Liver (tissue), 9 donors: Measurements from ENCODE around the gene TRIM3. TPM values are rescaled to one million over a fixed set of nuclear protein-coding genes. Genes with fewer than 3 reads are reported as not detected.

Experiments used
- DNase-seq: peaks from one replicate; pipeline ENCODE4 v3.0.0-alpha.2; 2017; ENCODE audit warnings: low spot score
- H3K27ac ChIP-seq, 2 donors: one replicate each; pipeline ENCODE4 v1.7.0; 2013; ENCODE audit warnings: inconsistent platforms in 2 of 2, low read length in 2 of 2, control low read depth in 1 of 2, low read depth in 1 of 2, mild to moderate bottlenecking in 1 of 2
- H3K27me3 ChIP-seq, 4 donors: one replicate each; pipeline versions ENCODE4 v1.6.1 to v1.7.0; 2013; ENCODE audit warnings: low read length in 3 of 4, inconsistent platforms in 1 of 4, mild to moderate bottlenecking in 1 of 4, moderate library complexity in 1 of 4; ENCODE audit not compliant: control insufficient read depth in 4 of 4, insufficient read depth in 4 of 4
- H3K36me3 ChIP-seq, 4 donors: one replicate each; pipeline versions ENCODE4 v1.6.1 to v1.7.0; 2013; ENCODE audit warnings: low read length in 3 of 4, mild to moderate bottlenecking in 3 of 4, low read depth in 1 of 4, moderate library complexity in 1 of 4; ENCODE audit not compliant: control insufficient read depth in 4 of 4, insufficient read depth in 3 of 4
- H3K4me1 ChIP-seq, 4 donors: one replicate each; pipeline versions ENCODE4 v1.6.1 to v1.7.0; 2013; ENCODE audit warnings: low read length in 3 of 4, mild to moderate bottlenecking in 3 of 4, moderate library complexity in 1 of 4; ENCODE audit not compliant: control insufficient read depth in 4 of 4, insufficient read depth in 4 of 4
- H3K4me3 ChIP-seq, 3 donors: one replicate each; pipeline versions ENCODE4 v1.6.1 to v1.7.0; 2013; ENCODE audit warnings: low read length in 3 of 3, control low read depth in 1 of 3, low read depth in 1 of 3, mild to moderate bottlenecking in 1 of 3
- H3K9ac ChIP-seq, 2 donors: one replicate each; pipeline ENCODE4 v1.7.0; 2013; ENCODE audit warnings: low read length in 2 of 2, mild to moderate bottlenecking in 2 of 2, moderate library complexity in 2 of 2, control low read depth in 1 of 2, low read depth in 1 of 2
- H3K9me3 ChIP-seq, 4 donors: one replicate each; pipeline versions ENCODE4 v1.6.1 to v1.7.0; 2013; ENCODE audit warnings: low read length in 3 of 4; ENCODE audit not compliant: control insufficient read depth in 4 of 4
- ATF3 ChIP-seq: IDR thresholded peaks from 2 replicates; pipeline ENCODE4 v1.6.1; 2016; ENCODE audit warnings: antibody characterized with exemption
- CTCF ChIP-seq: fragments of 150-350 bp; IDR thresholded peaks from 2 replicates; pipeline ENCODE4 v1.5.1; 2017; ENCODE audit warnings: improper control_type of control experiment, low read depth, low read length; ENCODE audit not compliant: missing input control
- EGR1 ChIP-seq, 2 donors: IDR thresholded peaks; 2 replicates each; pipeline ENCODE4 v1.6.1; 2016 to 2018; ENCODE audit warnings: antibody characterized with exemption in 2 of 2, low read depth in 2 of 2
- FOXA1 ChIP-seq: IDR thresholded peaks from 2 replicates; pipeline ENCODE4 v1.6.1; 2016; ENCODE audit warnings: antibody characterized with exemption
- FOXA2 ChIP-seq: IDR thresholded peaks from 2 replicates; pipeline ENCODE4 v1.6.1; 2016; ENCODE audit warnings: antibody characterized with exemption
- GABPA ChIP-seq, 2 donors: IDR thresholded peaks in 1 of 2; conservative IDR thresholded peaks in 1 of 2; 2 replicates each; pipeline ENCODE4 v1.6.1; 2016; ENCODE audit warnings: antibody characterized with exemption in 2 of 2, mild to moderate bottlenecking in 1 of 2, moderate library complexity in 1 of 2
- HNF4A ChIP-seq, 2 donors: conservative IDR thresholded peaks; 2 replicates each; pipeline ENCODE4 v1.6.1; 2016; ENCODE audit warnings: antibody characterized with exemption in 2 of 2, mild to moderate bottlenecking in 2 of 2
- HNF4G ChIP-seq: IDR thresholded peaks from 2 replicates; pipeline ENCODE4 v1.6.1; 2016; ENCODE audit warnings: antibody characterized with exemption
- JUND ChIP-seq, 2 donors: IDR thresholded peaks; 2 replicates each; pipeline ENCODE4 v1.6.1; 2016; ENCODE audit warnings: antibody characterized with exemption in 2 of 2
- NR2F2 ChIP-seq: IDR thresholded peaks from 2 replicates; pipeline ENCODE4 v1.6.1; 2016; ENCODE audit warnings: antibody characterized with exemption
- RAD21 ChIP-seq, 2 donors: IDR thresholded peaks; 2 replicates each; pipeline ENCODE4 v1.6.1; 2016; ENCODE audit warnings: antibody characterized with exemption in 2 of 2, mild to moderate bottlenecking in 2 of 2
- RXRA ChIP-seq, 2 donors: IDR thresholded peaks; 2 replicates each; pipeline ENCODE4 v1.6.1; 2017 to 2018; ENCODE audit warnings: antibody characterized with exemption in 2 of 2, mild to moderate bottlenecking in 1 of 2
- SP1 ChIP-seq: IDR thresholded peaks from 2 replicates; pipeline ENCODE4 v1.6.1; 2018; ENCODE audit warnings: antibody characterized with exemption, mild to moderate bottlenecking
- TAF1 ChIP-seq: conservative IDR thresholded peaks from 2 replicates; pipeline ENCODE4 v1.6.1; 2016; ENCODE audit warnings: antibody characterized with exemption, mild to moderate bottlenecking
- YY1 ChIP-seq: IDR thresholded peaks from 2 replicates; pipeline ENCODE4 v1.6.1; 2016; ENCODE audit warnings: antibody characterized with exemption, mild to moderate bottlenecking
- WGBS: extraction: QIAGEN DNeasy Blood & Tissue Kit; methylation state at CpG from one replicate; pipeline ENCODE4 v1.1.7; 2013; 5-methylcytosine and 5-hydroxymethylcytosine counted together
- polyA plus RNA-seq, 2 donors: library from polyadenylated mRNA; stranded (reverse) in 1 of 2; unstranded in 1 of 2; fragments of 200-250 nt in 1 of 2; fragments of >200 nt in 1 of 2; fragmentation: Nextera tagmentation in 1 of 2; extraction: Ambion mirVana in 1 of 2; gene quantifications; one replicate each; pipeline versions ENCODE4 v1.2.1 to v1.2.3, GENCODE V29; 2013 to 2015
- total RNA-seq, 2 donors: library from RNA; depleted of rRNA; stranded (reverse); fragments of >200 nt; gene quantifications; one replicate each; pipeline ENCODE4 v1.2.3, GENCODE V29; 2014
- TF ChIP-seq, protein P1 (sequence below): IDR thresholded peaks from 2 replicates; pipeline ENCODE4 v1.6.1; 2016; ENCODE audit warnings: antibody characterized with exemption
- TF ChIP-seq, protein P2 (sequence below): IDR thresholded peaks from 2 replicates; pipeline ENCODE4 v1.6.1; 2016; ENCODE audit warnings: antibody characterized with exemption, mild to moderate bottlenecking
- TF ChIP-seq, protein P3 (sequence below): IDR thresholded peaks from 2 replicates; pipeline ENCODE4 v1.6.1; 2016; ENCODE audit warnings: antibody characterized with exemption
- donor health status: healthy.
- donor health status: healthy.
- donor health status: healthy.
- donor health status: healthy.
- donor health status: healthy.

TRIM3 gene
- total and polyA plus RNA-seq, 4 donors: 5.2 to 12.7 (median 9.1) TPM

- no peak for DNase-seq
These were observed 8.7 kb upstream of the TRIM3 start for GRCh38 chr11:6482441-6482840.

GRCh38 chr11:6481924-6482275 is 8.2 kb upstream of the TRIM3 start:
- Histone ChIP-seq H3K4me1 (peaks cover 6 to 25% (median 22%) of the 10 kb centered on the region in 4 donors), H3K36me3 (peaks cover 6 to 54% (median 27%) of the 10 kb centered on the region in 4 donors), H3K9me3 (no peaks in the 10 kb centered on the region), H3K27ac (peak overlapping the region; percentile 90 to 91), H3K27me3 (no peaks in the 10 kb centered on the region), H3K4me3 (peak overlapping the region; percentile 71 to 100 (median 99)), H3K9ac (peak overlapping the region; percentile 87 to 88)
- no peak for DNase-seq
- 15% methylated on average over 13 of the region's 13 CpGs for WGBS
- TF ChIP-seq YY1 (no peak), CTCF (no peak), HNF4G (no peak), RXRA (IDR thresholded peaks at IDR 0.05) (no peak), EGR1 (IDR thresholded peaks at IDR 0.05; ENCODE audit: low read depth in 2 of 2) (no peak), FOXA1 (no peak), RAD21 (IDR thresholded peaks at IDR 0.05) (no peak), ATF3 (no peak), GABPA (IDR thresholded peaks at IDR 0.05 in 1 of 2, conservative IDR thresholded peaks at IDR 0.05 in 1 of 2) (no peak), HNF4A (conservative IDR thresholded peaks at IDR 0.05) (no peak), SP1 (no peak), JUND (IDR thresholded peaks at IDR 0.05) (no peak), FOXA2 (no peak), NR2F2 (no peak), TAF1 (no peak)
- TF ChIP-seq, protein P1, sequence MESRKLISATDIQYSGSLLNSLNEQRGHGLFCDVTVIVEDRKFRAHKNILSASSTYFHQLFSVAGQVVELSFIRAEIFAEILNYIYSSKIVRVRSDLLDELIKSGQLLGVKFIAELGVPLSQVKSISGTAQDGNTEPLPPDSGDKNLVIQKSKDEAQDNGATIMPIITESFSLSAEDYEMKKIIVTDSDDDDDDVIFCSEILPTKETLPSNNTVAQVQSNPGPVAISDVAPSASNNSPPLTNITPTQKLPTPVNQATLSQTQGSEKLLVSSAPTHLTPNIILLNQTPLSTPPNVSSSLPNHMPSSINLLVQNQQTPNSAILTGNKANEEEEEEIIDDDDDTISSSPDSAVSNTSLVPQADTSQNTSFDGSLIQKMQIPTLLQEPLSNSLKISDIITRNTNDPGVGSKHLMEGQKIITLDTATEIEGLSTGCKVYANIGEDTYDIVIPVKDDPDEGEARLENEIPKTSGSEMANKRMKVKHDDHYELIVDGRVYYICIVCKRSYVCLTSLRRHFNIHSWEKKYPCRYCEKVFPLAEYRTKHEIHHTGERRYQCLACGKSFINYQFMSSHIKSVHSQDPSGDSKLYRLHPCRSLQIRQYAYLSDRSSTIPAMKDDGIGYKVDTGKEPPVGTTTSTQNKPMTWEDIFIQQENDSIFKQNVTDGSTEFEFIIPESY: no peak
- TF ChIP-seq, protein P2, sequence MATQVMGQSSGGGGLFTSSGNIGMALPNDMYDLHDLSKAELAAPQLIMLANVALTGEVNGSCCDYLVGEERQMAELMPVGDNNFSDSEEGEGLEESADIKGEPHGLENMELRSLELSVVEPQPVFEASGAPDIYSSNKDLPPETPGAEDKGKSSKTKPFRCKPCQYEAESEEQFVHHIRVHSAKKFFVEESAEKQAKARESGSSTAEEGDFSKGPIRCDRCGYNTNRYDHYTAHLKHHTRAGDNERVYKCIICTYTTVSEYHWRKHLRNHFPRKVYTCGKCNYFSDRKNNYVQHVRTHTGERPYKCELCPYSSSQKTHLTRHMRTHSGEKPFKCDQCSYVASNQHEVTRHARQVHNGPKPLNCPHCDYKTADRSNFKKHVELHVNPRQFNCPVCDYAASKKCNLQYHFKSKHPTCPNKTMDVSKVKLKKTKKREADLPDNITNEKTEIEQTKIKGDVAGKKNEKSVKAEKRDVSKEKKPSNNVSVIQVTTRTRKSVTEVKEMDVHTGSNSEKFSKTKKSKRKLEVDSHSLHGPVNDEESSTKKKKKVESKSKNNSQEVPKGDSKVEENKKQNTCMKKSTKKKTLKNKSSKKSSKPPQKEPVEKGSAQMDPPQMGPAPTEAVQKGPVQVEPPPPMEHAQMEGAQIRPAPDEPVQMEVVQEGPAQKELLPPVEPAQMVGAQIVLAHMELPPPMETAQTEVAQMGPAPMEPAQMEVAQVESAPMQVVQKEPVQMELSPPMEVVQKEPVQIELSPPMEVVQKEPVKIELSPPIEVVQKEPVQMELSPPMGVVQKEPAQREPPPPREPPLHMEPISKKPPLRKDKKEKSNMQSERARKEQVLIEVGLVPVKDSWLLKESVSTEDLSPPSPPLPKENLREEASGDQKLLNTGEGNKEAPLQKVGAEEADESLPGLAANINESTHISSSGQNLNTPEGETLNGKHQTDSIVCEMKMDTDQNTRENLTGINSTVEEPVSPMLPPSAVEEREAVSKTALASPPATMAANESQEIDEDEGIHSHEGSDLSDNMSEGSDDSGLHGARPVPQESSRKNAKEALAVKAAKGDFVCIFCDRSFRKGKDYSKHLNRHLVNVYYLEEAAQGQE: no peak
- TF ChIP-seq, protein P3, sequence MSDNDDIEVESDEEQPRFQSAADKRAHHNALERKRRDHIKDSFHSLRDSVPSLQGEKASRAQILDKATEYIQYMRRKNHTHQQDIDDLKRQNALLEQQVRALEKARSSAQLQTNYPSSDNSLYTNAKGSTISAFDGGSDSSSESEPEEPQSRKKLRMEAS: no peak

More at GRCh38 chr11:6482441-6482840, 8.7 kb upstream of the TRIM3 start:
- peak overlapping the region; percentile 71 to 100 (median 99) for H3K4me3 ChIP-seq
- no peaks in the 10 kb centered on the region for H3K9me3 ChIP-seq
- peak overlapping the region in 1 of 2 donors; percentile 88 for H3K9ac ChIP-seq
- TF ChIP-seq EGR1 (IDR thresholded peaks at IDR 0.05; ENCODE audit: low read depth in 2 of 2) (no peak), GABPA (IDR thresholded peaks at IDR 0.05 in 1 of 2, conservative IDR thresholded peaks at IDR 0.05 in 1 of 2) (no peak), YY1 (no peak), FOXA1 (no peak), RAD21 (IDR thresholded peaks at IDR 0.05) (no peak)
- H3K4me1 ChIP-seq: peaks cover 6 to 25% (median 22%) of the 10 kb centered on the region in 4 donors
- WGBS: 86% methylated on average over 4 of the region's 4 CpGs
- peak overlapping the region; percentile 26 to 91 for H3K27ac ChIP-seq
- H3K36me3 ChIP-seq: peaks cover 2 to 49% (median 23%) of the 10 kb centered on the region in 4 donors
- H3K27me3 ChIP-seq: no peaks in the 10 kb centered on the region
